ENCODE measurements around the gene RAD51B. TPM values are rescaled to one million over a fixed set of nuclear protein-coding genes. Genes with fewer than 3 reads are reported as not detected.
"Not testable (repeated sequence)": the region's sequence is repeated elsewhere in the genome, so short reads cannot be mapped to it uniquely, and the experiment has no call there.

Gene RAD51B
- total RNA-seq, 1 donor from 2014 or later, result 38.6 TPM

GRCh38 chr14:68282479-68283377 is 463.1 kb downstream of the RAD51B start:
- H3K9me3 ChIP-seq (ENCODE audit: control insufficient read depth in 3 of 3, low read length in 3 of 3), result no peaks in the 10 kb centered on the region
- H3K27me3 ChIP-seq (ENCODE audit: control insufficient read depth in 3 of 3, insufficient read depth in 3 of 3, low read length in 3 of 3), result no peaks in the 10 kb centered on the region
- no peaks in the 10 kb centered on the region for H3K36me3 ChIP-seq (ENCODE audit: control insufficient read depth in 3 of 3, insufficient read depth in 3 of 3, low read length in 3 of 3)
- no peak overlapping the region for H3K9ac ChIP-seq (ENCODE audit: low read depth in 1 of 3, low read length in 3 of 3)
- peaks cover 14 to 33% (median 15%) of the 10 kb centered on the region in 3 donors for H3K4me1 ChIP-seq (ENCODE audit: control insufficient read depth in 3 of 3, insufficient read depth in 3 of 3, low read length in 3 of 3)
- H3K27ac ChIP-seq (ENCODE audit: low read depth, low read length), result no peak overlapping the region
- H3K4me3 ChIP-seq (ENCODE audit: low read length in 3 of 3), result no peak overlapping the region

GRCh38 chr14:68283378-68284123 is 464.0 kb downstream of the RAD51B start:
- H3K36me3 ChIP-seq (ENCODE audit: control insufficient read depth in 3 of 3, insufficient read depth in 3 of 3, low read length in 3 of 3), result no peaks in the 10 kb centered on the region
- no peaks in the 10 kb centered on the region for H3K9me3 ChIP-seq (ENCODE audit: control insufficient read depth in 3 of 3, low read length in 3 of 3)
- no peak overlapping the region for H3K4me3 ChIP-seq (ENCODE audit: low read length in 3 of 3)
- peaks cover 13 to 33% (median 14%) of the 10 kb centered on the region in 3 donors for H3K4me1 ChIP-seq (ENCODE audit: control insufficient read depth in 3 of 3, insufficient read depth in 3 of 3, low read length in 3 of 3)
- no peak overlapping the region for H3K9ac ChIP-seq (ENCODE audit: low read depth in 1 of 3, low read length in 3 of 3)
- H3K27ac ChIP-seq (ENCODE audit: low read depth, low read length), result peak overlapping the region; percentile 33
- H3K27me3 ChIP-seq (ENCODE audit: control insufficient read depth in 3 of 3, insufficient read depth in 3 of 3, low read length in 3 of 3), result no peaks in the 10 kb centered on the region

- Histone ChIP-seq H3K4me1 (ENCODE audit: control insufficient read depth in 3 of 3, insufficient read depth in 3 of 3, low read length in 3 of 3) (peaks cover 11 to 28% (median 12%) of the 10 kb centered on the region in 3 donors), H3K36me3 (ENCODE audit: control insufficient read depth in 3 of 3, insufficient read depth in 3 of 3, low read length in 3 of 3) (no peaks in the 10 kb centered on the region), H3K9me3 (ENCODE audit: control insufficient read depth in 3 of 3, low read length in 3 of 3) (no peaks in the 10 kb centered on the region), H3K27me3 (ENCODE audit: control insufficient read depth in 3 of 3, insufficient read depth in 3 of 3, low read length in 3 of 3) (no peaks in the 10 kb centered on the region), H3K27ac (ENCODE audit: low read depth, low read length) (peak overlapping the region; percentile 64), H3K9ac (ENCODE audit: low read depth in 1 of 3, low read length in 3 of 3) (no peak overlapping the region), H3K4me3 (ENCODE audit: low read length in 3 of 3) (no peak overlapping the region)
Observed at GRCh38 chr14:68284333-68284732, 464.8 kb downstream of the RAD51B start.

GRCh38 chr14:68284834-68285233 is 465.3 kb downstream of the RAD51B start:
- no peaks in the 10 kb centered on the region for H3K36me3 ChIP-seq (ENCODE audit: control insufficient read depth in 3 of 3, insufficient read depth in 3 of 3, low read length in 3 of 3)
- no peaks in the 10 kb centered on the region for H3K9me3 ChIP-seq (ENCODE audit: control insufficient read depth in 3 of 3, low read length in 3 of 3)
- H3K27ac ChIP-seq (ENCODE audit: low read depth, low read length), result peak overlapping the region; percentile 64
- no peak overlapping the region for H3K4me3 ChIP-seq (ENCODE audit: low read length in 3 of 3)
- H3K9ac ChIP-seq (ENCODE audit: low read depth in 1 of 3, low read length in 3 of 3), result no peak overlapping the region
- H3K27me3 ChIP-seq (ENCODE audit: control insufficient read depth in 3 of 3, insufficient read depth in 3 of 3, low read length in 3 of 3), result no peaks in the 10 kb centered on the region
- peaks cover 11 to 27% (median 12%) of the 10 kb centered on the region in 3 donors for H3K4me1 ChIP-seq (ENCODE audit: control insufficient read depth in 3 of 3, insufficient read depth in 3 of 3, low read length in 3 of 3)

- Histone ChIP-seq H3K9me3 (ENCODE audit: control insufficient read depth in 3 of 3, low read length in 3 of 3) (no peaks in the 10 kb centered on the region), H3K4me1 (ENCODE audit: control insufficient read depth in 3 of 3, insufficient read depth in 3 of 3, low read length in 3 of 3) (peaks cover 11 to 22% (median 12%) of the 10 kb centered on the region in 3 donors), H3K36me3 (ENCODE audit: control insufficient read depth in 3 of 3, insufficient read depth in 3 of 3, low read length in 3 of 3) (no peaks in the 10 kb centered on the region), H3K27ac (ENCODE audit: low read depth, low read length) (peak overlapping the region; percentile 64), H3K9ac (ENCODE audit: low read depth in 1 of 3, low read length in 3 of 3) (no peak overlapping the region), H3K27me3 (ENCODE audit: control insufficient read depth in 3 of 3, insufficient read depth in 3 of 3, low read length in 3 of 3) (no peaks in the 10 kb centered on the region), H3K4me3 (ENCODE audit: low read length in 3 of 3) (no peak overlapping the region)
Observed at GRCh38 chr14:68285421-68286179, 466.0 kb downstream of the RAD51B start.

- no peaks in the 10 kb centered on the region for H3K9me3 ChIP-seq (ENCODE audit: control insufficient read depth in 3 of 3, low read length in 3 of 3)
- H3K4me3 ChIP-seq (ENCODE audit: low read length in 3 of 3), result no peak overlapping the region
- peaks cover 13 to 25% (median 13%) of the 10 kb centered on the region in 3 donors for H3K4me1 ChIP-seq (ENCODE audit: control insufficient read depth in 3 of 3, insufficient read depth in 3 of 3, low read length in 3 of 3)
- no peak overlapping the region for H3K9ac ChIP-seq (ENCODE audit: low read depth in 1 of 3, low read length in 3 of 3)
- no peak overlapping the region for H3K27ac ChIP-seq (ENCODE audit: low read depth, low read length)
- no peaks in the 10 kb centered on the region for H3K36me3 ChIP-seq (ENCODE audit: control insufficient read depth in 3 of 3, insufficient read depth in 3 of 3, low read length in 3 of 3)
- no peaks in the 10 kb centered on the region for H3K27me3 ChIP-seq (ENCODE audit: control insufficient read depth in 3 of 3, insufficient read depth in 3 of 3, low read length in 3 of 3)
Observed at GRCh38 chr14:68286667-68287066, 467.1 kb downstream of the RAD51B start.

GRCh38 chr14:68289452-68289851 is 469.9 kb downstream of the RAD51B start:
- H3K9ac ChIP-seq (ENCODE audit: low read depth in 1 of 3, low read length in 3 of 3); H3K4me3 ChIP-seq (ENCODE audit: low read length in 3 of 3); H3K36me3 ChIP-seq (ENCODE audit: control insufficient read depth in 3 of 3, insufficient read depth in 3 of 3, low read length in 3 of 3); H3K27me3 ChIP-seq (ENCODE audit: control insufficient read depth in 3 of 3, insufficient read depth in 3 of 3, low read length in 3 of 3); H3K27ac ChIP-seq (ENCODE audit: low read depth, low read length); H3K9me3 ChIP-seq (ENCODE audit: control insufficient read depth in 3 of 3, low read length in 3 of 3): not testable (repeated sequence)
- H3K4me1 ChIP-seq (ENCODE audit: control insufficient read depth in 3 of 3, insufficient read depth in 3 of 3, low read length in 3 of 3), result peaks cover 13 to 19% (median 15%) of the 10 kb centered on the region in 3 donors

GRCh38 chr14:68291820-68292219 is 472.2 kb downstream of the RAD51B start:
- Histone ChIP-seq H3K9ac (ENCODE audit: low read depth in 1 of 3, low read length in 3 of 3) (peak overlapping the region in 1 of 3 donors; percentile 35), H3K9me3 (ENCODE audit: control insufficient read depth in 3 of 3, low read length in 3 of 3) (no peaks in the 10 kb centered on the region), H3K36me3 (ENCODE audit: control insufficient read depth in 3 of 3, insufficient read depth in 3 of 3, low read length in 3 of 3) (no peaks in the 10 kb centered on the region), H3K4me3 (ENCODE audit: low read length in 3 of 3) (no peak overlapping the region), H3K27me3 (ENCODE audit: control insufficient read depth in 3 of 3, insufficient read depth in 3 of 3, low read length in 3 of 3) (no peaks in the 10 kb centered on the region), H3K27ac (ENCODE audit: low read depth, low read length) (peak overlapping the region; percentile 21), H3K4me1 (ENCODE audit: control insufficient read depth in 3 of 3, insufficient read depth in 3 of 3, low read length in 3 of 3) (peaks cover 18 to 28% (median 27%) of the 10 kb centered on the region in 3 donors)

GRCh38 chr14:68292441-68293215 is 473.0 kb downstream of the RAD51B start:
- Histone ChIP-seq H3K27me3 (ENCODE audit: control insufficient read depth in 3 of 3, insufficient read depth in 3 of 3, low read length in 3 of 3) (no peaks in the 10 kb centered on the region), H3K4me1 (ENCODE audit: control insufficient read depth in 3 of 3, insufficient read depth in 3 of 3, low read length in 3 of 3) (peaks cover 18 to 28% (median 27%) of the 10 kb centered on the region in 3 donors), H3K9me3 (ENCODE audit: control insufficient read depth in 3 of 3, low read length in 3 of 3) (no peaks in the 10 kb centered on the region), H3K4me3 (ENCODE audit: low read length in 3 of 3) (no peak overlapping the region), H3K9ac (ENCODE audit: low read depth in 1 of 3, low read length in 3 of 3) (no peak overlapping the region), H3K36me3 (ENCODE audit: control insufficient read depth in 3 of 3, insufficient read depth in 3 of 3, low read length in 3 of 3) (no peaks in the 10 kb centered on the region), H3K27ac (ENCODE audit: low read depth, low read length) (peak overlapping the region; percentile 21)
